AG04450 (cell line): ENCODE measurements around the gene SORCS3. TPM values are rescaled to one million over a fixed set of nuclear protein-coding genes. Genes with fewer than 3 reads are reported as not detected.

Experiments used
- CTCF ChIA-PET: fragments of 300-600, 350-600 bp; formaldehyde crosslinking; extraction: SDS; loops from one replicate; lab custom pipeline; 2022; ENCODE audit warnings: antibody characterized with exemption, inconsistent platforms; lab: Charles Lee
- POLR2A ChIA-PET: fragments of 350-600 bp; formaldehyde crosslinking; extraction: SDS; loops from one replicate; lab custom pipeline; 2021; ENCODE audit warnings: antibody characterized with exemption, inconsistent platforms; lab: Yijun Ruan, JAX
- DNase-seq: peaks from one replicate; pipeline ENCODE4 v3.0.0-alpha.2; 2011; ENCODE audit warnings: low read depth, low spot score
- H3K27ac ChIP-seq: one replicate; pipeline ENCODE4 v1.5.1; 2012; ENCODE audit warnings: low read depth, low read length, control low read depth
- H3K27me3 ChIP-seq: one replicate; pipeline ENCODE4 v1.6.0; 2012; ENCODE audit warnings: low read length; ENCODE audit not compliant: control insufficient read depth, insufficient read depth
- H3K4me3 ChIP-seq: 2 replicates; pipeline ENCODE4 v1.5.1; 2011; ENCODE audit warnings: mild to moderate bottlenecking, low read depth, low read length, control low read depth
- H3K9me3 ChIP-seq: 2 replicates; pipeline ENCODE4 v1.5.1; 2012; ENCODE audit warnings: low read length; ENCODE audit not compliant: control insufficient read depth, insufficient read depth
- polyA plus RNA-seq: library from polyadenylated mRNA; depleted of rRNA; stranded (reverse); fragments of >200 nt; gene quantifications from 2 replicates; pipeline ENCODE4 v1.2.3, GENCODE V29; 2011
- TF ChIP-seq, protein P1 (sequence below): IDR thresholded peaks from 2 replicates; pipeline ENCODE4 v1.5.1; 2011; ENCODE audit warnings: low read depth, low read length, control low read depth, inconsistent platforms

Gene SORCS3
- polyA plus RNA-seq, 1 experiment, result not detected

DNA sequence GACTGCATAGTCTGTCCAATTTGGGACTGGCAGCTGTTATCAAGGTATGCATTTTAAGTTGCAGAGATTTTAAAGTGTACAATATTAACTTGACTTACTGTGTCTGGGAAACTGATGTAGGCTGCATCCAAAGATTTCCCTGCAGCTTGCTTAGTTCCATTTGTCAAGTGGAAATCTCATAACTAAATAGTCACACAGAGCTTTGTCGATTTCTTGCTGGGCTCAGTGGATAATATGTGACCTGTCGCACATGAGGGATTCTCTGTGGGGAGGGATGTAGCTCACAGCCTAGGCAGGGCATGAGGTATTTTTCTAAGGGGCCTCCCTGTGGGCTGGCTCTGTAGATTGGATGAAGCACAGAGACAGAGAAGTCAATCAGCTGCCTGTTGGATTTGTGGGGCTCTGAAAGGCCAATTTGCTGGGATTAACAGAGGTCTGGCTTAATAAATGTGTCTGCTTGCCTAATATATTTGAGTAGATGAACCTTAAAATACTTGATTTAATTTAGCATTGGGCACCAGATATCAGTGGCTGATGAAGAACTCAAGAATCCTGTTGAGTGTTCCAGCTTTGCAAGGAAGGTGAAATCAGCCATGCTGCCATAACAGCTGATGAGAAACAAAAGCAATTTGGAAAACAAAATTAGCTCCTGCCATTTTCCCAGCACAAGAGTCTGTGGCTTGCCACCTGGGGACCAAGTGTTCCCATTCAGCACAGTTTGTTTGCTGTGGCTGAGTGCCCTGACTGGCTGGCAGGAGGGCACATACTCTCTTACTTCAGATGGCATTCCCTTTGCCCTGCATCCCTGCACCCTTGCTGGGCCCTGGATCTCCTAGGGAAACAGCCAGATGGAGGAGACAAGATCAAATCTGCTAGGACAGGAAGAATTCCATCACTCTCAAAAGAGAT is 598.5 kb downstream of the SORCS3 start:
- POLR2A ChIA-PET, result no interaction called here
- CTCF ChIA-PET, result no interaction called here
- TF ChIP-seq, protein P1, sequence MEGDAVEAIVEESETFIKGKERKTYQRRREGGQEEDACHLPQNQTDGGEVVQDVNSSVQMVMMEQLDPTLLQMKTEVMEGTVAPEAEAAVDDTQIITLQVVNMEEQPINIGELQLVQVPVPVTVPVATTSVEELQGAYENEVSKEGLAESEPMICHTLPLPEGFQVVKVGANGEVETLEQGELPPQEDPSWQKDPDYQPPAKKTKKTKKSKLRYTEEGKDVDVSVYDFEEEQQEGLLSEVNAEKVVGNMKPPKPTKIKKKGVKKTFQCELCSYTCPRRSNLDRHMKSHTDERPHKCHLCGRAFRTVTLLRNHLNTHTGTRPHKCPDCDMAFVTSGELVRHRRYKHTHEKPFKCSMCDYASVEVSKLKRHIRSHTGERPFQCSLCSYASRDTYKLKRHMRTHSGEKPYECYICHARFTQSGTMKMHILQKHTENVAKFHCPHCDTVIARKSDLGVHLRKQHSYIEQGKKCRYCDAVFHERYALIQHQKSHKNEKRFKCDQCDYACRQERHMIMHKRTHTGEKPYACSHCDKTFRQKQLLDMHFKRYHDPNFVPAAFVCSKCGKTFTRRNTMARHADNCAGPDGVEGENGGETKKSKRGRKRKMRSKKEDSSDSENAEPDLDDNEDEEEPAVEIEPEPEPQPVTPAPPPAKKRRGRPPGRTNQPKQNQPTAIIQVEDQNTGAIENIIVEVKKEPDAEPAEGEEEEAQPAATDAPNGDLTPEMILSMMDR, result no peak
- H3K4me3 ChIP-seq, result no peak overlapping the region
- DNase-seq, result no peak
- no peaks in the 10 kb centered on the region for H3K27me3 ChIP-seq
- H3K27ac ChIP-seq, result no peak overlapping the region
- H3K9me3 ChIP-seq, result peaks cover 7% of the 10 kb centered on the region

DNA sequence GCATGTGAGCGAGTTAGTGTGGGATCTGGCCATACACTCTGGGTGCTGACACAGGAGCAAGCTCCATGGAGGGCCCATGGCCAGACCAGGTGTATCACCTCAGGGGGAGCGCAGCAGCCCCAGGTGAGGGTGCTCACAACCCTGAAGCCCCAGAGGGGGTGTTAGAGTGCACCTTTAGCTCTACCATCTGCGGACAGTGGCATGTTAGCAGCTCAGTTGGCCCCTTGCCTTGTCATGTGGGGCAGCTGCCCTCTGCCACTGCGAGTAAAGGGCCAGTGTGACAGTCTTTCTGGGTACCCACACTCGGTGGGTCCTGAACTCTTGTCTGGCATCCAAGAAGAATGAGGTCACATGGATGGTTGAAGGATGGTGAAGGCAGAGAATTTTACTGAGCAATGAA is 600.2 kb downstream of the SORCS3 start:
- no peak for DNase-seq
- Histone ChIP-seq H3K4me3 (no peak overlapping the region), H3K27me3 (no peaks in the 10 kb centered on the region), H3K9me3 (peaks cover 10% of the 10 kb centered on the region), H3K27ac (no peak overlapping the region)
- TF ChIP-seq, protein P1, result no peak
- CTCF ChIA-PET, result no interaction called here
- POLR2A ChIA-PET, result no interaction called here

DNA sequence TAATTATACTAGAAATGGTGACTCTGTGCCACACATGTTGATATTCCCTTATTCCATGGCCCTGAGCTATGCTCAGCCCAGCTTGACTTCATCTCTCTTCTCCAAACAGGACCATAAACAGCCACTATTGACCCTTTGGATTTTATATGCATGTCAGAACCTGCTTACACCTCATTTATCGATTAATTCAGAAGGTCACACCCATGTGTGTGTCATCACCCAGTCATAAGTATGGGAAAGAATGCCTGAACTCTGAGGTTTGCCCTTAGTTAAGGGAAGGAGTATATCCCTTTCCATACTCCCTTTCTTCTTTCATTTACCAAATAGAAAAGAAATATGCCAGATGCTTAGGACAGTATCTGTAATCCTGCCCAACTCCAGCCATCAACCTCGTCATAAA is 602.3 kb downstream of the SORCS3 start:
- ChIA-PET POLR2A (no interaction called here), CTCF (no interaction called here)
- DNase-seq, result no peak
- Histone ChIP-seq H3K27ac (no peak overlapping the region), H3K4me3 (no peak overlapping the region), H3K27me3 (no peaks in the 10 kb centered on the region), H3K9me3 (peaks cover 10% of the 10 kb centered on the region)
- TF ChIP-seq, protein P1, result no peak

DNA sequence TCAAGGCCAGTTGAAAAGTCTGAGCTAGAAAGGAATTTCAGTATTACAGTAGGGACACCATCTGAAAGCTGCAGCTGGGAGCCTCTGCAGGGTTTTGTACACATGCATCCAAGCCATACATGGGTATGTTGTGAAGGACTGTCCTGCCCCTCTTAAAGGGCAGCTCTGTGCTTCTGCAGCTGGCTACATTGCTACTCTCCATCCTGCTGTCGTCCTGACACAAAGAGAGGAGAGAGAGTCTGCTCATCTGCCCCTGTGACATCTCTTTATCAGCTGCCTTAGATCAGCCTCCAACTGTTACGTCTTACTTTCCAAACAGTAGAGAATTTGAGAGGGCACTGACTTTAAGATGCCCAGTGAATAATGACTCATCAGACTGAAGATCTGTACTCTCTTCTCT is 602.7 kb downstream of the SORCS3 start:
- ChIA-PET CTCF (no interaction called here), POLR2A (no interaction called here)
- no peak overlapping the region for H3K27ac ChIP-seq

More for the DNA sequence above, 602.7 kb downstream of the SORCS3 start:
- no peak for DNase-seq
- H3K27me3 ChIP-seq, result no peaks in the 10 kb centered on the region
- TF ChIP-seq, protein P1, result no peak
- H3K4me3 ChIP-seq, result no peak overlapping the region
- H3K9me3 ChIP-seq, result peaks cover 10% of the 10 kb centered on the region
